GM12878 (cell line): ENCODE measurements around the gene NFASC. TPM values are rescaled to one million over a fixed set of nuclear protein-coding genes. Genes with fewer than 3 reads are reported as not detected.

ENCODE experiments used
- ATAC-seq: fragments of 200-7000 bp; cut with Tn5 transposase; 3 replicates; pipeline ENCODE4 v1.9.1; 2020; ENCODE audit warnings: mild to moderate bottlenecking, moderate library complexity
- BruUV-seq: library from RNA; stranded (reverse); fragments of 400-500 nt; replicated peaks from 2 replicates; lab custom pipeline; 2021; lab: Mats Ljungman, UMichigan
- CTCF ChIA-PET: fragments of 300-600 bp; sonication (Branson Sonifier 250); formaldehyde crosslinking; extraction: SDS; loops from one replicate; lab custom pipeline; 2021; ENCODE audit warnings: inconsistent platforms; lab: Yijun Ruan, JAX
- POLR2A ChIA-PET: fragments of 350-600 bp; formaldehyde crosslinking; extraction: SDS; loops from one replicate; lab custom pipeline; 2021; ENCODE audit warnings: inconsistent platforms; lab: Charles Lee
- RAD21 ChIA-PET: fragments of 300-600 bp; sonication (Branson Sonifier 250); formaldehyde crosslinking; loops from one replicate; lab custom pipeline; 2023; ENCODE audit warnings: antibody characterized with exemption; ENCODE audit not compliant: unreplicated experiment; lab: Charles Lee
- SMC1A ChIA-PET: fragments of 300-600 bp; sonication (Branson Sonifier 250); formaldehyde crosslinking; loops from one replicate; lab custom pipeline; 2023; ENCODE audit not compliant: unreplicated experiment, uncharacterized antibody; lab: Charles Lee
- DNase-seq: peaks from one replicate; pipeline ENCODE4 v3.0.0-alpha.2; 2011; ENCODE audit warnings: low read depth, low spot score
- FAIRE-seq: peaks from 3 replicates; lab custom pipeline; 2011; peaks lifted over from hg19 to GRCh38; lab: Jason Lieb, UNC
- H2AFZ ChIP-seq: 2 replicates; pipeline ENCODE4 v1.6.0; 2011; ENCODE audit warnings: low read depth, low read length, control low read depth; ENCODE audit not compliant: control insufficient read depth
- H3K27ac ChIP-seq: 2 replicates; pipeline ENCODE4 v1.5.1; 2011; ENCODE audit warnings: control low read depth; ENCODE audit not compliant: control insufficient read depth, insufficient read depth
- H3K27me3 ChIP-seq, 2 experiments: replicated peaks in 1 of 2; 2 replicates each; pipeline versions ENCODE4 v1.6.0 to v1.6.1; 2011; ENCODE audit warnings: low read length in 1 of 2; ENCODE audit not compliant: control insufficient read depth in 2 of 2, insufficient read depth in 2 of 2
- H3K36me3 ChIP-seq, 2 experiments: 2 replicates each; pipeline ENCODE4 v1.5.1; 2011; ENCODE audit warnings: low read length in 1 of 2; ENCODE audit not compliant: control insufficient read depth in 2 of 2, insufficient read depth in 2 of 2
- H3K4me1 ChIP-seq: 2 replicates; pipeline ENCODE4 v1.6.1; 2011; ENCODE audit warnings: mild to moderate bottlenecking, low read length, moderate library complexity, mixed read lengths; ENCODE audit not compliant: control insufficient read depth, insufficient read depth
- H3K4me2 ChIP-seq: 2 replicates; pipeline ENCODE4 v1.6.0; 2011; ENCODE audit warnings: control low read depth; ENCODE audit not compliant: control insufficient read depth, insufficient read depth
- H3K4me3 ChIP-seq: fragments of 200-600 bp; sonication (generic); 2 replicates; pipeline ENCODE4 v1.5.1; 2016
- H3K79me2 ChIP-seq: 2 replicates; pipeline ENCODE4 v1.6.0; 2011; ENCODE audit warnings: low read length; ENCODE audit not compliant: control insufficient read depth, insufficient read depth
- H3K9ac ChIP-seq: 2 replicates; pipeline ENCODE4 v1.8.0; 2011; ENCODE audit warnings: low read length, control low read depth, mixed read lengths; ENCODE audit not compliant: control insufficient read depth, insufficient read depth
- H3K9me3 ChIP-seq: replicated peaks from 3 replicates; pipeline ENCODE4 v1.5.1; 2011; ENCODE audit warnings: mild to moderate bottlenecking, low read length; ENCODE audit not compliant: control insufficient read depth, insufficient read depth
- H4K20me1 ChIP-seq: 2 replicates; pipeline ENCODE4 v1.6.0; 2011; ENCODE audit not compliant: control insufficient read depth, insufficient read depth
- CBX5 ChIP-seq: sonication (generic); IDR thresholded peaks from 2 replicates; pipeline ENCODE4 v1.6.1; 2016; ENCODE audit warnings: low read depth, moderate library complexity, mild to moderate bottlenecking, inconsistent platforms
- CUX1 ChIP-seq: IDR thresholded peaks from 2 replicates; pipeline ENCODE4 v1.6.1; 2012; ENCODE audit warnings: improper control_type of control experiment, low read depth, low read length; ENCODE audit not compliant: insufficient replicate concordance
- FOXK2 ChIP-seq: fragments of 450-650 bp; IDR thresholded peaks from 2 replicates; pipeline ENCODE4 v1.6.1; 2017; ENCODE audit warnings: mild to moderate bottlenecking, moderate library complexity
- HDAC2 ChIP-seq: fragments of 200-600 bp; sonication (generic); IDR thresholded peaks from 2 replicates; pipeline ENCODE4 v1.6.1; 2017
- HDGF ChIP-seq: fragments of 450-650 bp; IDR thresholded peaks from 2 replicates; pipeline ENCODE4 v1.6.1; 2016; ENCODE audit warnings: antibody characterized with exemption
- IRF4 ChIP-seq: IDR thresholded peaks from 2 replicates; pipeline ENCODE4 v1.6.1; 2011; ENCODE audit warnings: low read depth, low read length
- KAT2A ChIP-seq: conservative IDR thresholded peaks from 2 replicates; pipeline ENCODE4 v1.6.1; 2011; ENCODE audit warnings: low read depth, low read length; ENCODE audit not compliant: control insufficient read depth
- MEF2A ChIP-seq: IDR thresholded peaks from 2 replicates; pipeline ENCODE4 v1.6.1; 2011; ENCODE audit warnings: low read depth, mild to moderate bottlenecking, low read length, moderate library complexity; ENCODE audit not compliant: insufficient read depth
- NFXL1 ChIP-seq: fragments of 450-650 bp; IDR thresholded peaks from 2 replicates; pipeline ENCODE4 v1.6.1; 2017; ENCODE audit warnings: antibody characterized with exemption, mild to moderate bottlenecking, borderline replicate concordance
- PAX8 ChIP-seq: fragments of 450-650 bp; IDR thresholded peaks from 2 replicates; pipeline ENCODE4 v1.6.1; 2017; ENCODE audit warnings: mild to moderate bottlenecking, moderate library complexity
- SMARCA5 ChIP-seq: fragments of 450-650 bp; IDR thresholded peaks from 2 replicates; pipeline ENCODE4 v1.6.1; 2017; ENCODE audit warnings: mild to moderate bottlenecking
- TCF12 ChIP-seq: IDR thresholded peaks from 2 replicates; pipeline ENCODE4 v1.6.1; 2011; ENCODE audit warnings: low read depth, mild to moderate bottlenecking, low read length
- WGBS: methylation state at CpG from one replicate; pipeline ENCODE4 v1.1.6; 2016; ENCODE audit warnings: low lambda C conversion rate; ENCODE audit not compliant: insufficient replicate concordance, insufficient coverage; ENCODE audit errors: missing lambda C conversion rate; 5-methylcytosine and 5-hydroxymethylcytosine counted together
- in situ Hi-C: fragments of 300-500 bp; cut with MboI; formaldehyde crosslinking; loops from 9 replicates; pipeline ENCODE4 v1.14.3; 2018; ENCODE audit warnings: mixed read lengths
- intact Hi-C: fragments of 100-400 bp; cut with micrococcal nuclease; formaldehyde crosslinking; loops from one replicate; pipeline ENCODE4 v1.14.2; 2022; ENCODE audit not compliant: unreplicated experiment
- polyA plus RNA-seq, 11 experiments: library from polyadenylated mRNA; depleted of rRNA in 4 of 11; unstranded in 6 of 11; stranded (reverse) in 5 of 11; fragments of >200 nt; fragmentation: Nextera tagmentation in 4 of 11; fragmentation: Illumina TruSeq in 1 of 11; extraction: Ambion mirVana in 4 of 11; extraction: Trizol in 1 of 11; gene quantifications; 1 replicate in 1 of 11; 2 replicates in 10 of 11; pipeline versions ENCODE4 v1.2.1 to v1.2.3, GENCODE V29; 2011 to 2016; ENCODE audit warnings: inconsistent platforms in 2 of 11, missing spikeins in 2 of 11, low read depth in 1 of 11
- total RNA-seq, 4 experiments: library from RNA; depleted of rRNA in 3 of 4; stranded (reverse); fragments of >200 nt in 3 of 4; fragmentation: Illumina TruSeq in 1 of 4; extraction: Trizol in 1 of 4; gene quantifications; 2 replicates each; pipeline versions ENCODE4 v1.2.1 to v1.2.3, GENCODE V29; 2013 to 2021
- TF ChIP-seq, protein P1 (sequence below): fragments of 450-650 bp; IDR thresholded peaks from 2 replicates; pipeline ENCODE4 v1.6.1; 2016; ENCODE audit warnings: mild to moderate bottlenecking, moderate library complexity, borderline replicate concordance
- TF ChIP-seq, protein P2 (sequence below): fragments of 450-650 bp; formaldehyde crosslinking; IDR thresholded peaks from 2 replicates; pipeline ENCODE4 v1.4.0; 2022; ENCODE audit warnings: mild to moderate bottlenecking, moderate library complexity

Gene NFASC
- total and polyA plus RNA-seq, 10 of the 15 experiments (the other 5 are each of a cell fraction or from before 2014, with no cell fraction given): 0.04 to 0.31 (median 0.12) TPM; not detected in 4

GRCh38 chr1:205020466-205020865 lies 149.8 kb downstream of the NFASC start:
- H2AFZ ChIP-seq: no peak overlapping the region
- no peaks in the 10 kb centered on the region for H3K9me3 ChIP-seq
- no peak overlapping the region for H3K27ac ChIP-seq
- in situ Hi-C loops: no loop called here
- intact Hi-C loops: no loop called here
- H3K4me2 ChIP-seq: no peak overlapping the region
- H3K79me2 ChIP-seq: no peaks in the 10 kb centered on the region
- H3K36me3 ChIP-seq: no peaks in the 10 kb centered on the region
- no TSS peak for BruUV-seq
- no peaks in the 10 kb centered on the region for H4K20me1 ChIP-seq
- DNase-seq (no peak), FAIRE-seq (no peak), ATAC-seq (no peak)
- 54% methylated on average over 9 of the region's 9 CpGs for WGBS
- ChIA-PET RAD21 (no interaction called here), POLR2A (no interaction called here), CTCF (interaction anchor here (1.6 kb wide), 1 partner anchor 41 kb away, joined by 8 read pairs; no protein-coding TSS in a partner anchor), SMC1A (no interaction called here)
- peaks cover 0 to 12% of the 10 kb centered on the region in 2 experiments; a peak in 3 of 4 replicates for H3K27me3 ChIP-seq
- H3K4me3 ChIP-seq: no peak overlapping the region
- H3K9ac ChIP-seq: no peak overlapping the region
- no peaks in the 10 kb centered on the region for H3K4me1 ChIP-seq
- TF ChIP-seq, protein P1, sequence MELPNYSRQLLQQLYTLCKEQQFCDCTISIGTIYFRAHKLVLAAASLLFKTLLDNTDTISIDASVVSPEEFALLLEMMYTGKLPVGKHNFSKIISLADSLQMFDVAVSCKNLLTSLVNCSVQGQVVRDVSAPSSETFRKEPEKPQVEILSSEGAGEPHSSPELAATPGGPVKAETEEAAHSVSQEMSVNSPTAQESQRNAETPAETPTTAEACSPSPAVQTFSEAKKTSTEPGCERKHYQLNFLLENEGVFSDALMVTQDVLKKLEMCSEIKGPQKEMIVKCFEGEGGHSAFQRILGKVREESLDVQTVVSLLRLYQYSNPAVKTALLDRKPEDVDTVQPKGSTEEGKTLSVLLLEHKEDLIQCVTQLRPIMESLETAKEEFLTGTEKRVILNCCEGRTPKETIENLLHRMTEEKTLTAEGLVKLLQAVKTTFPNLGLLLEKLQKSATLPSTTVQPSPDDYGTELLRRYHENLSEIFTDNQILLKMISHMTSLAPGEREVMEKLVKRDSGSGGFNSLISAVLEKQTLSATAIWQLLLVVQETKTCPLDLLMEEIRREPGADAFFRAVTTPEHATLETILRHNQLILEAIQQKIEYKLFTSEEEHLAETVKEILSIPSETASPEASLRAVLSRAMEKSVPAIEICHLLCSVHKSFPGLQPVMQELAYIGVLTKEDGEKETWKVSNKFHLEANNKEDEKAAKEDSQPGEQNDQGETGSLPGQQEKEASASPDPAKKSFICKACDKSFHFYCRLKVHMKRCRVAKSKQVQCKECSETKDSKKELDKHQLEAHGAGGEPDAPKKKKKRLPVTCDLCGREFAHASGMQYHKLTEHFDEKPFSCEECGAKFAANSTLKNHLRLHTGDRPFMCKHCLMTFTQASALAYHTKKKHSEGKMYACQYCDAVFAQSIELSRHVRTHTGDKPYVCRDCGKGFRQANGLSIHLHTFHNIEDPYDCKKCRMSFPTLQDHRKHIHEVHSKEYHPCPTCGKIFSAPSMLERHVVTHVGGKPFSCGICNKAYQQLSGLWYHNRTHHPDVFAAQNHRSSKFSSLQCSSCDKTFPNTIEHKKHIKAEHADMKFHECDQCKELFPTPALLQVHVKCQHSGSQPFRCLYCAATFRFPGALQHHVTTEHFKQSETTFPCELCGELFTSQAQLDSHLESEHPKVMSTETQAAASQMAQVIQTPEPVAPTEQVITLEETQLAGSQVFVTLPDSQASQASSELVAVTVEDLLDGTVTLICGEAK: no peak
- TF ChIP-seq, protein P2, sequence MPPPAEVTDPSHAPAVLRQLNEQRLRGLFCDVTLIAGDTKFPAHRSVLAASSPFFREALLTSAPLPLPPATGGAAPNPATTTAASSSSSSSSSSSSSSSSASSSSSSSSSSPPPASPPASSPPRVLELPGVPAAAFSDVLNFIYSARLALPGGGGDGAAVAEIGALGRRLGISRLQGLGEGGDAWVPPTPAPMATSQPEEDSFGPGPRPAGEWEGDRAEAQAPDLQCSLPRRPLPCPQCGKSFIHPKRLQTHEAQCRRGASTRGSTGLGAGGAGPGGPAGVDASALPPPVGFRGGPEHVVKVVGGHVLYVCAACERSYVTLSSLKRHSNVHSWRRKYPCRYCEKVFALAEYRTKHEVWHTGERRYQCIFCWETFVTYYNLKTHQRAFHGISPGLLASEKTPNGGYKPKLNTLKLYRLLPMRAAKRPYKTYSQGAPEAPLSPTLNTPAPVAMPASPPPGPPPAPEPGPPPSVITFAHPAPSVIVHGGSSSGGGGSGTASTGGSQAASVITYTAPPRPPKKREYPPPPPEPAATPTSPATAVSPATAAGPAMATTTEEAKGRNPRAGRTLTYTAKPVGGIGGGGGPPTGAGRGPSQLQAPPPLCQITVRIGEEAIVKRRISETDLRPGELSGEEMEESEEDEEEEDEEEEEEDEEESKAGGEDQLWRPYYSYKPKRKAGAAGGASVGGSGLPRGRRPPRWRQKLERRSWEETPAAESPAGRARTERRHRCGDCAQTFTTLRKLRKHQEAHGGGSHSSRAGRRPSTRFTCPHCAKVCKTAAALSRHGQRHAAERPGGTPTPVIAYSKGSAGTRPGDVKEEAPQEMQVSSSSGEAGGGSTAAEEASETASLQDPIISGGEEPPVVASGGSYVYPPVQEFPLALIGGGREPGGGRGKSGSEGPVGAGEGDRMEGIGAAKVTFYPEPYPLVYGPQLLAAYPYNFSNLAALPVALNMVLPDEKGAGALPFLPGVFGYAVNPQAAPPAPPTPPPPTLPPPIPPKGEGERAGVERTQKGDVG (CRISPR knock-in tag): no peak
- TF ChIP-seq CBX5 (no peak), NFXL1 (no peak), CUX1 (no peak), HDGF (no peak), MEF2A (no peak), HDAC2 (no peak), SMARCA5 (no peak), FOXK2 (no peak), KAT2A (no peak), TCF12 (no peak), PAX8 (no peak), IRF4 (no peak)
